Sigmoid colon (tissue), 4 donors: Measurements from ENCODE around the gene SBNO2.

Experiments used
- EP300 ChIP-seq, 4 donors: sonication (generic); formaldehyde crosslinking; IDR thresholded peaks; one replicate each; pipeline ENCODE4 v1.6.1; 2017; ENCODE audit warnings: antibody characterized with exemption in 4 of 4
- POLR2AphosphoS5 ChIP-seq, 4 donors: sonication (generic); formaldehyde crosslinking; IDR thresholded peaks; one replicate each; pipeline ENCODE4 v1.6.1; 2017; ENCODE audit warnings: antibody characterized with exemption in 4 of 4
- TF ChIP-seq, protein P1 (sequence below), 4 experiments: fragments of 450-650 bp in 3 of 4; fragments of 200-600 bp in 1 of 4; IDR thresholded peaks; one replicate each; pipeline ENCODE4 v1.5.1; 2016 to 2019; ENCODE audit warnings: antibody characterized with exemption in 4 of 4, mild to moderate bottlenecking in 3 of 4, moderate library complexity in 2 of 4

DNA sequence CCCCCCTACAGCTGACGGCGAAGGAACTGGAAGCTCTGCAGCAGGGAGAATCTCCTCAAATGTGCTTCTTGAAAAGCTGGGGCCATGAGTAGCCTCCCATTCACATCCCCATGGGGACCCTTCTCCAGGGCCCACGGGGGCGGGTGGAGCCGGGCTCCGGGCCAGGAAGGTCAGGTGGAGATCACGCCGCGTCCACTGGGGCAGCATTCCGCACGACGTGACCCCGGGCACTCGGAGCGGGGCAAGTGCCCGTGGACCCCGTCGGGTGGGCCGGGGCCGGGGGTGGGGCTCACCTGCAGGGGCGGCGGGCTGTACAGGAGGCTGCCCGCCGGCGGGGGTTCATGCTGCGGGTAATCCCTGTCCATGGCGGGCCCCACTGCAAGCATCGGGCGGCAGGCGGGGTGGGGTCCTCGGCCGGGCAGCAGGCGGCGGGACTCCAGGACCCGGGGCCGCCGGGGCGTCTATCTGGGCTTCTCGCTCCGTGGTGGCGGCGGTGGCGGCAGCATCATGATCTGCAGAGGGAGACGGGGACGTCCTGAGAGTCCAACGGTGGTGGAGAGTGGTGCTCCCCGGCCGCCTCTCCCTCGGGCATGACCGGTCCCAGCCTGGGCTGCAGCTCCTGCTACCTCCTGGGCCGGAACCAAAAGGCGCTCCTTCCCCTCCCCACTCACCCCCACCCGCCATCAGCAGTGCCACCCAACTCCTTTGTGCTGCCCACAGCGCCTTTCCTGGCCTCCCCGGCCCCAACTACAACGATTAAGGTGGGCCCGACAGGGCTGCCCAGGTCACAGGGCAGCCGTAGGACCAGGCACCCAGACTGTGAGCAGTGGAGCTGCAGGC, 20.0 kb downstream of the SBNO2 start:
- TF ChIP-seq, protein P1, sequence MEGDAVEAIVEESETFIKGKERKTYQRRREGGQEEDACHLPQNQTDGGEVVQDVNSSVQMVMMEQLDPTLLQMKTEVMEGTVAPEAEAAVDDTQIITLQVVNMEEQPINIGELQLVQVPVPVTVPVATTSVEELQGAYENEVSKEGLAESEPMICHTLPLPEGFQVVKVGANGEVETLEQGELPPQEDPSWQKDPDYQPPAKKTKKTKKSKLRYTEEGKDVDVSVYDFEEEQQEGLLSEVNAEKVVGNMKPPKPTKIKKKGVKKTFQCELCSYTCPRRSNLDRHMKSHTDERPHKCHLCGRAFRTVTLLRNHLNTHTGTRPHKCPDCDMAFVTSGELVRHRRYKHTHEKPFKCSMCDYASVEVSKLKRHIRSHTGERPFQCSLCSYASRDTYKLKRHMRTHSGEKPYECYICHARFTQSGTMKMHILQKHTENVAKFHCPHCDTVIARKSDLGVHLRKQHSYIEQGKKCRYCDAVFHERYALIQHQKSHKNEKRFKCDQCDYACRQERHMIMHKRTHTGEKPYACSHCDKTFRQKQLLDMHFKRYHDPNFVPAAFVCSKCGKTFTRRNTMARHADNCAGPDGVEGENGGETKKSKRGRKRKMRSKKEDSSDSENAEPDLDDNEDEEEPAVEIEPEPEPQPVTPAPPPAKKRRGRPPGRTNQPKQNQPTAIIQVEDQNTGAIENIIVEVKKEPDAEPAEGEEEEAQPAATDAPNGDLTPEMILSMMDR (IDR thresholded peaks at IDR 0.05): no peak
- TF ChIP-seq EP300 (IDR thresholded peaks at IDR 0.05): no peak
- no peak for TF ChIP-seq POLR2AphosphoS5 (IDR thresholded peaks at IDR 0.05)
